ENCODE results near the gene PID1.

The PID1 gene

GRCh38 chr2:229059331-229060033 is 211.6 kb downstream of the PID1 start:
- no peak for DNase-seq

- DNase-seq, result no peak
Observed at GRCh38 chr2:229057976-229058553, 213.0 kb downstream of the PID1 start.

- no peak for DNase-seq
Observed at GRCh38 chr2:229054311-229054710, 216.8 kb downstream of the PID1 start.

- no peak for DNase-seq
Observed at GRCh38 chr2:229051798-229052197, 219.3 kb downstream of the PID1 start.

GRCh38 chr2:229050133-229050532 is 221.0 kb downstream of the PID1 start:
- no peak for DNase-seq

GRCh38 chr2:229048134-229048533 is 223.0 kb downstream of the PID1 start:
- no peak for DNase-seq

GRCh38 chr2:229045671-229046070 is 225.4 kb downstream of the PID1 start:
- DNase-seq, result no peak

- no peak for DNase-seq
Observed at GRCh38 chr2:229044581-229044980, 226.5 kb downstream of the PID1 start.

- no peak for DNase-seq
Observed at GRCh38 chr2:229043681-229044080, 227.4 kb downstream of the PID1 start.

GRCh38 chr2:229042349-229042748 is 228.7 kb downstream of the PID1 start:
- DNase-seq, result no peak

- no peak for DNase-seq
Observed at GRCh38 chr2:229041691-229042090, 229.4 kb downstream of the PID1 start.

GRCh38 chr2:229037621-229038020 is 233.5 kb downstream of the PID1 start:
- DNase-seq, result no peak

GRCh38 chr2:229033816-229034215 is 237.3 kb downstream of the PID1 start:
- no peak for DNase-seq

- no peak for DNase-seq
Observed at GRCh38 chr2:229032608-229033234, 238.4 kb downstream of the PID1 start.

GRCh38 chr2:229027353-229028105 is 243.6 kb downstream of the PID1 start:
- no peak for DNase-seq

- DNase-seq, result no peak
Observed at GRCh38 chr2:229025653-229026052, 245.4 kb downstream of the PID1 start.

GRCh38 chr2:229022652-229023051 is 248.4 kb downstream of the PID1 start:
- no peak for DNase-seq

GRCh38 chr2:229022071-229022470 is 249.0 kb downstream of the PID1 start:
- DNase-seq, result no peak

GRCh38 chr2:229009816-229010215 is 261.3 kb downstream of the PID1 start:
- no peak for DNase-seq

- DNase-seq, result no peak
Observed at GRCh38 chr2:229003256-229003655, 267.8 kb downstream of the PID1 start.

- DNase-seq, result no peak
Observed at GRCh38 chr2:229001196-229001595, 269.9 kb downstream of the PID1 start.

GRCh38 chr2:228999326-228999725 is 271.8 kb downstream of the PID1 start:
- DNase-seq, result no peak

- DNase-seq, result no peak
Observed at GRCh38 chr2:228988786-228989185, 282.3 kb downstream of the PID1 start.
